K562 (cell line): ENCODE results near the gene BCKDK. TPM values are rescaled to one million over a fixed set of nuclear protein-coding genes. Genes with fewer than 3 reads are reported as not detected.
A peak's percentile ranks its signal among the peaks of the same experiment; 100 is the strongest.

Experiments used
- ATF7 ChIP-seq: fragments of 450-650 bp; IDR thresholded peaks from 2 replicates; pipeline ENCODE4 v1.7.1; 2014; ENCODE audit warnings: mild to moderate bottlenecking, moderate library complexity
- CBX1 ChIP-seq: sonication (generic); IDR thresholded peaks from 2 replicates; pipeline ENCODE4 v1.6.1; 2016; ENCODE audit warnings: antibody characterized with exemption, low read depth, mild to moderate bottlenecking
- CHCHD3 ChIP-seq: fragments of 250-450 bp; sonication (Bioruptor Pico); IDR thresholded peaks from 2 replicates; pipeline ENCODE4 v2.1.2; 2022; ENCODE audit warnings: mild to moderate bottlenecking
- CREB3 ChIP-seq: fragments of 450-650 bp; conservative IDR thresholded peaks from 2 replicates; pipeline ENCODE4 v1.6.1; 2016; ENCODE audit warnings: missing genetic modification characterization, low read depth, mild to moderate bottlenecking, missing compliant biosample characterization, moderate library complexity
- ELK3 ChIP-seq: fragments of 450-650 bp; formaldehyde crosslinking; IDR thresholded peaks from 2 replicates; pipeline ENCODE4 v1.4.0; 2020; ENCODE audit warnings: mild to moderate bottlenecking
- FOXK2 ChIP-seq, 2 experiments: fragments of 450-650 bp; IDR thresholded peaks in 1 of 2; conservative IDR thresholded peaks in 1 of 2; 2 replicates each; pipeline ENCODE4 v1.6.1; 2016; ENCODE audit warnings: low read depth in 2 of 2, mild to moderate bottlenecking in 1 of 2
- JUN ChIP-seq, 2 experiments: sonication (generic) in 1 of 2; formaldehyde crosslinking in 1 of 2; IDR thresholded peaks; 2 replicates each; pipeline versions ENCODE4 v1.6.1 to v1.8.0; 2012 to 2022; ENCODE audit warnings: borderline replicate concordance in 2 of 2, mild to moderate bottlenecking in 2 of 2, improper control_type of control experiment in 1 of 2, low read depth in 1 of 2, low read length in 1 of 2, missing genetic modification reagents in 1 of 2
- NBN ChIP-seq: fragments of 450-650 bp; IDR thresholded peaks from 2 replicates; pipeline ENCODE4 v1.6.1; 2016; ENCODE audit warnings: low read depth, mild to moderate bottlenecking
- NRF1 ChIP-seq, 2 experiments: fragments of 450-650 bp; IDR thresholded peaks in 1 of 2; conservative IDR thresholded peaks in 1 of 2; 2 replicates each; pipeline ENCODE4 v1.6.1; 2014; ENCODE audit warnings: mild to moderate bottlenecking in 2 of 2
- POLR2B ChIP-seq: fragments of 450-650 bp; IDR thresholded peaks from 2 replicates; pipeline ENCODE4 v1.6.1; 2018; ENCODE audit warnings: low read depth; ENCODE audit not compliant: partially characterized antibody
- PTBP1 ChIP-seq: fragments of 200-400 bp; formaldehyde crosslinking; IDR thresholded peaks from 2 replicates; pipeline ENCODE4 v1.6.1; 2017; ENCODE audit warnings: low read depth, low read length
- SAFB ChIP-seq: fragments of 200-400 bp; formaldehyde crosslinking; IDR thresholded peaks from 2 replicates; pipeline ENCODE4 v1.6.1; 2017; ENCODE audit warnings: low read depth, low read length, borderline replicate concordance
- SETDB1 ChIP-seq: IDR thresholded peaks from one replicate; pipeline ENCODE4 v1.6.1; 2012; ENCODE audit warnings: low read length, control low read depth, inconsistent platforms
- ZEB2 ChIP-seq: fragments of 450-650 bp; IDR thresholded peaks from 2 replicates; pipeline ENCODE4 v1.6.1; 2016
- ZNF274 ChIP-seq: IDR thresholded peaks from 2 replicates; pipeline ENCODE4 v1.6.1; 2011; ENCODE audit warnings: low read depth, mild to moderate bottlenecking, low read length, moderate library complexity, borderline replicate concordance
- ZNF639 ChIP-seq, 2 experiments: fragments of 200-800 bp in 1 of 2; sonication (Bioruptor generic) in 1 of 2; sonication (generic) in 1 of 2; formaldehyde crosslinking in 1 of 2; IDR thresholded peaks in 1 of 2; conservative IDR thresholded peaks in 1 of 2; 2 replicates each; pipeline versions ENCODE4 v1.5.0 to v1.6.1; 2016 to 2020; ENCODE audit warnings: missing compliant biosample characterization in 1 of 2, missing genetic modification characterization in 1 of 2, missing genetic modification reagents in 1 of 2
- polyA plus RNA-seq, 8 experiments: library from polyadenylated mRNA; depleted of rRNA in 4 of 8; stranded (reverse) in 5 of 8; unstranded in 3 of 8; fragments of >200 nt; fragmentation: Nextera tagmentation in 2 of 8; fragmentation: Illumina TruSeq in 1 of 8; extraction: Ambion mirVana in 2 of 8; extraction: Trizol in 1 of 8; gene quantifications; 2 replicates each; pipeline versions ENCODE4 v1.2.1 to v1.2.3, GENCODE V29; 2011 to 2014; ENCODE audit warnings: inconsistent platforms in 1 of 8, missing spikeins in 1 of 8
- total RNA-seq, 7 experiments: library from RNA; depleted of rRNA in 6 of 7; stranded (reverse); fragments of >200 nt in 6 of 7; fragmentation: Illumina TruSeq in 2 of 7; extraction: Trizol in 2 of 7; gene quantifications; 2 replicates each; pipeline versions ENCODE4 v1.2.1 to v1.2.3, GENCODE V29; 2011 to 2021; ENCODE audit warnings: low replicate concordance in 1 of 7
- TF ChIP-seq, protein P1 (sequence below), 2 experiments: fragments of 150-350 bp in 1 of 2; IDR thresholded peaks; 2 replicates each; pipeline ENCODE4 v1.6.1; 2012 to 2016; ENCODE audit warnings: low read depth in 2 of 2, low read length in 2 of 2, mild to moderate bottlenecking in 1 of 2, moderate library complexity in 1 of 2
- TF ChIP-seq, protein P2 (sequence below): fragments of 450-650 bp; formaldehyde crosslinking; conservative IDR thresholded peaks from 2 replicates; pipeline ENCODE4 v1.4.0; 2022; ENCODE audit warnings: mild to moderate bottlenecking, missing genetic modification characterization

BCKDK gene
- total and polyA plus RNA-seq, 9 of the 15 experiments (the other 6 are each of a cell fraction or from before 2014, with no cell fraction given) = 0.58 to 34.8 (median 13.1) TPM

- TF ChIP-seq, protein P1, sequence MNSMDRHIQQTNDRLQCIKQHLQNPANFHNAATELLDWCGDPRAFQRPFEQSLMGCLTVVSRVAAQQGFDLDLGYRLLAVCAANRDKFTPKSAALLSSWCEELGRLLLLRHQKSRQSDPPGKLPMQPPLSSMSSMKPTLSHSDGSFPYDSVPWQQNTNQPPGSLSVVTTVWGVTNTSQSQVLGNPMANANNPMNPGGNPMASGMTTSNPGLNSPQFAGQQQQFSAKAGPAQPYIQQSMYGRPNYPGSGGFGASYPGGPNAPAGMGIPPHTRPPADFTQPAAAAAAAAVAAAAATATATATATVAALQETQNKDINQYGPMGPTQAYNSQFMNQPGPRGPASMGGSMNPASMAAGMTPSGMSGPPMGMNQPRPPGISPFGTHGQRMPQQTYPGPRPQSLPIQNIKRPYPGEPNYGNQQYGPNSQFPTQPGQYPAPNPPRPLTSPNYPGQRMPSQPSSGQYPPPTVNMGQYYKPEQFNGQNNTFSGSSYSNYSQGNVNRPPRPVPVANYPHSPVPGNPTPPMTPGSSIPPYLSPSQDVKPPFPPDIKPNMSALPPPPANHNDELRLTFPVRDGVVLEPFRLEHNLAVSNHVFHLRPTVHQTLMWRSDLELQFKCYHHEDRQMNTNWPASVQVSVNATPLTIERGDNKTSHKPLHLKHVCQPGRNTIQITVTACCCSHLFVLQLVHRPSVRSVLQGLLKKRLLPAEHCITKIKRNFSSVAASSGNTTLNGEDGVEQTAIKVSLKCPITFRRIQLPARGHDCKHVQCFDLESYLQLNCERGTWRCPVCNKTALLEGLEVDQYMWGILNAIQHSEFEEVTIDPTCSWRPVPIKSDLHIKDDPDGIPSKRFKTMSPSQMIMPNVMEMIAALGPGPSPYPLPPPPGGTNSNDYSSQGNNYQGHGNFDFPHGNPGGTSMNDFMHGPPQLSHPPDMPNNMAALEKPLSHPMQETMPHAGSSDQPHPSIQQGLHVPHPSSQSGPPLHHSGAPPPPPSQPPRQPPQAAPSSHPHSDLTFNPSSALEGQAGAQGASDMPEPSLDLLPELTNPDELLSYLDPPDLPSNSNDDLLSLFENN (IDR thresholded peaks at IDR 0.05; ENCODE audit: low read depth in 2 of 2, low read length in 2 of 2) = 0 out of 4 replicates have a peak, but pooled peaks of 1 of the 2 experiments have one; percentile 39
- TF ChIP-seq POLR2B (peak; percentile 40), CHCHD3 (CRISPR knock-in tag) (no peak), CBX1 (peak; percentile 49; the same call in 1 of the 2 replicates), CREB3 (tag) (peak; percentile 67; the same call in 1 of the 2 replicates), SAFB (peak; percentile 67; the same call in 1 of the 2 replicates), FOXK2 (conservative IDR thresholded peaks at IDR 0.05 in 1 of 2, IDR thresholded peaks at IDR 0.05 in 1 of 2; ENCODE audit: low read depth in 2 of 2) (peak; percentile 46 to 60; a peak in 3 of 4 replicates), ELK3 (no peak), SETDB1 (no peak), ZNF274 (no peak), ZNF639 (CRISPR knock-in tag; conservative IDR thresholded peaks at IDR 0.05 in 1 of 2, IDR thresholded peaks at IDR 0.05 in 1 of 2) (peak in 1 of 2 experiments; percentile 21; a peak in 1 of 4 replicates), JUN (IDR thresholded peaks at IDR 0.05; ENCODE audit: borderline replicate concordance, low read depth, low read length) (peak; percentile 83; the same call in 1 of the 2 replicates), JUN (CRISPR knock-in tag; IDR thresholded peaks at IDR 0.05; ENCODE audit: borderline replicate concordance) (no peak), ATF7 (peak; percentile 56), PTBP1 (0 out of 2 replicates have a peak, but pooled peaks have one; percentile 19), ZEB2 (peak; percentile 10; the same call in 1 of the 2 replicates), NRF1 (conservative IDR thresholded peaks at IDR 0.05 in 1 of 2, IDR thresholded peaks at IDR 0.05 in 1 of 2) (peak; percentile 73 to 79), NBN (peak; percentile 48; the same call in 1 of the 2 replicates)
- TF ChIP-seq, protein P2, sequence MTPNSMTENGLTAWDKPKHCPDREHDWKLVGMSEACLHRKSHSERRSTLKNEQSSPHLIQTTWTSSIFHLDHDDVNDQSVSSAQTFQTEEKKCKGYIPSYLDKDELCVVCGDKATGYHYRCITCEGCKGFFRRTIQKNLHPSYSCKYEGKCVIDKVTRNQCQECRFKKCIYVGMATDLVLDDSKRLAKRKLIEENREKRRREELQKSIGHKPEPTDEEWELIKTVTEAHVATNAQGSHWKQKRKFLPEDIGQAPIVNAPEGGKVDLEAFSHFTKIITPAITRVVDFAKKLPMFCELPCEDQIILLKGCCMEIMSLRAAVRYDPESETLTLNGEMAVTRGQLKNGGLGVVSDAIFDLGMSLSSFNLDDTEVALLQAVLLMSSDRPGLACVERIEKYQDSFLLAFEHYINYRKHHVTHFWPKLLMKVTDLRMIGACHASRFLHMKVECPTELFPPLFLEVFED (CRISPR knock-in tag) = peak; percentile 75; the same call in 1 of the 2 replicates
Observed at GRCh38 chr16:31105677-31106213, 2.4 kb upstream of the BCKDK start (continued).
